Lung (tissue), 12 donors: Measurements from ENCODE around the gene CDK8. TPM values are rescaled to one million over a fixed set of nuclear protein-coding genes. Genes with fewer than 3 reads are reported as not detected.
"Not testable (repeated sequence)": the region's sequence is repeated elsewhere in the genome, so short reads cannot be mapped to it uniquely, and the experiment has no call there.

ENCODE experiments used
- ATAC-seq: fragments of 200-7000 bp; cut with Tn5 transposase; one replicate; pipeline ENCODE4 v1.9.1; 2020; ENCODE audit warnings: moderate number of reproducible peaks; ENCODE audit not compliant: insufficient read depth, low FRiP score
- DNase-seq, 3 donors: peaks; one replicate each; pipeline ENCODE4 v3.0.0-alpha.2; 2013 to 2017
- H3K27ac ChIP-seq, 2 donors: one replicate each; pipeline ENCODE4 v1.5.1; 2013; ENCODE audit warnings: mild to moderate bottlenecking in 2 of 2, moderate library complexity in 2 of 2, control low read depth in 1 of 2, inconsistent platforms in 1 of 2, low read depth in 1 of 2, low read length in 1 of 2
- H3K27me3 ChIP-seq, 3 donors: one replicate each; pipeline ENCODE4 v1.5.1; 2013; ENCODE audit warnings: low read length in 2 of 3; ENCODE audit not compliant: control insufficient read depth in 3 of 3, insufficient read depth in 3 of 3
- H3K36me3 ChIP-seq, 4 donors: one replicate each; pipeline ENCODE4 v1.5.1; 2013; ENCODE audit warnings: low read length in 4 of 4, mild to moderate bottlenecking in 1 of 4, moderate library complexity in 1 of 4; ENCODE audit not compliant: control insufficient read depth in 4 of 4, insufficient read depth in 4 of 4
- H3K4me1 ChIP-seq, 5 donors: one replicate each; pipeline ENCODE4 v1.5.1; 2013; ENCODE audit warnings: low read length in 5 of 5, mild to moderate bottlenecking in 2 of 5, moderate library complexity in 1 of 5; ENCODE audit not compliant: control insufficient read depth in 5 of 5, insufficient read depth in 5 of 5
- H3K4me3 ChIP-seq: one replicate; pipeline ENCODE4 v1.5.1; 2013; ENCODE audit warnings: mild to moderate bottlenecking, control low read depth, moderate library complexity
- H3K9ac ChIP-seq, 2 donors: one replicate each; pipeline ENCODE4 v1.5.1; 2013; ENCODE audit warnings: low read length in 2 of 2, control low read depth in 1 of 2; ENCODE audit not compliant: insufficient read depth in 1 of 2
- H3K9me3 ChIP-seq, 4 donors: one replicate each; pipeline ENCODE4 v1.5.1; 2013; ENCODE audit warnings: low read length in 3 of 4, mild to moderate bottlenecking in 1 of 4, moderate library complexity in 1 of 4; ENCODE audit not compliant: control insufficient read depth in 4 of 4, insufficient read depth in 3 of 4
- CTCF ChIP-seq: IDR thresholded peaks from 2 replicates; pipeline ENCODE4 v1.5.1; 2012; ENCODE audit warnings: mild to moderate bottlenecking; ENCODE audit errors: control extremely low read depth, extremely low read depth
- WGBS, 2 donors: extraction: QIAGEN DNeasy Blood & Tissue Kit; methylation state at CpG; one replicate each; pipeline ENCODE4 v1.1.7; 2013; 5-methylcytosine and 5-hydroxymethylcytosine counted together
- polyA plus RNA-seq, 2 donors: library from polyadenylated mRNA; stranded (reverse); fragments of 200-250 nt; gene quantifications; one replicate each; pipeline ENCODE4 v1.2.1, GENCODE V29; 2013
- total RNA-seq, 2 donors: library from RNA; depleted of rRNA in 1 of 2; stranded (reverse); fragments of >200 nt in 1 of 2; gene quantifications; one replicate each; pipeline ENCODE4 v1.2.1, GENCODE V29; 2014 to 2021
- donor health status: control.
- donor health status: control.
- donor health status: Bipolar disorder and iron deficiency.
- donor health status: healthy.
- donor health status: DM: yes; HTN: yes; CAD: no.

Gene CDK8
- total and polyA plus RNA-seq, 4 donors: 7.1 to 12.7 (median 9.6) TPM

- H3K27ac ChIP-seq: no peak overlapping the region
- no peaks in the 10 kb centered on the region for H3K9me3 ChIP-seq
- H3K9ac ChIP-seq: no peak overlapping the region
- peaks cover 0 to 7% (median 0%) of the 10 kb centered on the region in 5 donors for H3K4me1 ChIP-seq
- H3K36me3 ChIP-seq: peaks cover 0 to 9% (median 4%) of the 10 kb centered on the region in 4 donors
- no peak for DNase-seq
- no peaks in the 10 kb centered on the region for H3K27me3 ChIP-seq
- H3K4me3 ChIP-seq: no peak overlapping the region
- 85 to 87% methylated on average over 1 of the region's 1 CpG for WGBS, 2 donors
- no peak for ATAC-seq
- TF ChIP-seq CTCF: no peak
These were observed 26.9 kb downstream of the CDK8 start for GRCh38 chr13:26280822-26281221.

GRCh38 chr13:26285911-26286310 is 32.0 kb downstream of the CDK8 start:
- H3K4me1 ChIP-seq, H3K27ac ChIP-seq, H3K27me3 ChIP-seq, ATAC-seq, H3K4me3 ChIP-seq, H3K9ac ChIP-seq, DNase-seq, H3K36me3 ChIP-seq, H3K9me3 ChIP-seq: not testable (repeated sequence)
- WGBS, 2 donors: 48 to 50% methylated on average over 2 of the region's 2 CpGs

- H3K27me3 ChIP-seq, H3K9ac ChIP-seq, ATAC-seq, H3K4me3 ChIP-seq, H3K9me3 ChIP-seq, H3K36me3 ChIP-seq, DNase-seq, H3K27ac ChIP-seq, H3K4me1 ChIP-seq: not testable (repeated sequence)
- 96 to 98% methylated on average over 7 of the region's 7 CpGs for WGBS, 2 donors
These were observed 34.9 kb downstream of the CDK8 start for GRCh38 chr13:26288838-26289237.

- Histone ChIP-seq H3K4me3 (no peak overlapping the region), H3K9me3 (no peaks in the 10 kb centered on the region), H3K36me3 (no peaks in the 10 kb centered on the region), H3K9ac (no peak overlapping the region), H3K4me1 (peaks cover 0 to 40% (median 0%) of the 10 kb centered on the region in 5 donors), H3K27me3 (no peaks in the 10 kb centered on the region), H3K27ac (no peak overlapping the region)
- no peak for TF ChIP-seq CTCF
- DNase-seq (no peak), ATAC-seq (no peak)
- WGBS, 2 donors: 94 to 95% methylated on average over 6 of the region's 6 CpGs
These were observed 41.9 kb downstream of the CDK8 start for GRCh38 chr13:26295812-26296211.
